Activated T-cell treated with anti-CD3 and anti-CD28 coated beads, Interleukin-2, amount 50 U/mL, for 48 hours (primary cell): ENCODE data around the gene DNMT3B.
"Not testable (repeated sequence)": the region's sequence is repeated elsewhere in the genome, so short reads cannot be mapped to it uniquely, and the experiment has no call there.

Source experiments
- DNase-seq, 2 experiments: peaks; one replicate each; pipeline ENCODE4 v3.0.0-alpha.2; 2020

Gene DNMT3B

DNA sequence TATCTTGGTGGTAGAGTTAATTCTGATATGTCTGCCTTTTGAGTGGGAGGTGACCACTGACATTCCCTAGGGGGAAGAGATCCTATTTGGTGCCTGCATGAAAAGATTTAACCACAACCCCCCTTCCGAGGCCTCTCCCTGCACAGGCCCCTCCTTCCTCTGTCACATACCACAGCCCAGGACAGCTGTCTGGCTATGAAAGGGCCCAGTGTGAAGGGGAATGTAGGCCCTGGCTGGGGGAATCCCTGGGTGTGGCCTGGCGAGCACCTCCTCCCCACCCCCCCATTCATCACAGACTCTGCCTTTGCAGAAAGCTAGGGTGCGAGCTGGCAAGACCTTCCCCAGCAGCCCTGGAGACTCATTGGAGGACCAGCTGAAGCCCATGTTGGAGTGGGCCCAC is 30.1 kb downstream of the DNMT3B start:
- peak; percentile 42 to 44 for DNase-seq

- no peak for DNase-seq
These were observed 30.7 kb downstream of the DNMT3B start for GRCh38 chr20:32792731-32793458.

DNA sequence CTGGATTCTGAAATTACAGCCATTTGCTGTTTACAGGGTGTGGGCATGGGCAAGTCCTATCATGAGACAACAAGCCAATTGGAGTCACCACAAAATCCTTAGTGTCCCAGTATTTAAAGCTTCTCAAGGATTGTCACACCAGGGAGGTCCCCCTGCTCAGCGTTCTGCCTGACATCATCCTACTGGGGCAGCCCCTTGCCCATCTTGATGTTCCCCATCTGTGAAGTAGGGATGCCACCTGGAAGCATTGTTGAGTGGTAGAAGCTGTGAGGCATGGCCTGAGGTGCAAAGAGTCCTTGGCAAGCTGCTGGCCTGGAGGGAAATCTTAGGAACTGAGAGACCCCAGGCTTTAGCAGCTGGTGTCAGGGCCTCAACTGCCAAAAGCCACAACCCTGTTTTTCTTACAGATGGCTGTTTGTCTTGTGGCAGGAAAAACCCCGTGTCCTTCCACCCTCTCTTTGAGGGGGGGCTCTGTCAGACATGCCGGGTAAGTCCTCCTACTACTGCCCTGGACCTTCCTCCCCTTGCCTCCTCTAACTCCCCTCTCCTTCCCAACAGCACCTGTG is 34.3 kb downstream of the DNMT3B start:
- no peak for DNase-seq

DNA sequence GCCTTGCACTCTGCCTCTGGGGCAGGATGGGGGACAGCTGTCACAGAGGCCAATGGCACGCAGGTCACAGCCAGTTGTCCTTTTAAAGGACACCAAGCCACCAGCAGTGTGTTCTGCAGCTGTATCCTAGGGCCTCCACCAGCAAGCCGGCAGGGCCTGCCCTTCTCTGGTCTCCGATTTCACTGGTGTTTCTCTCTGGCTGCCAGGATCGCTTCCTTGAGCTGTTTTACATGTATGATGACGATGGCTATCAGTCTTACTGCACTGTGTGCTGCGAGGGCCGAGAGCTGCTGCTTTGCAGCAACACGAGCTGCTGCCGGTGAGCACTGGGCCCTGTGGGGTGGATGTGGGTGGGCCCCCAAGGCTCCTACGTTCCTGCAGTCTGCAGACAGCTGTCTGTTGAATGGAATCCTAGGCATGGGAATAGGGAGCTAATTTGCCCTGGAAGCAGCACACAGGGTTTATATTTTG is 34.8 kb downstream of the DNMT3B start:
- DNase-seq, result no peak

DNA sequence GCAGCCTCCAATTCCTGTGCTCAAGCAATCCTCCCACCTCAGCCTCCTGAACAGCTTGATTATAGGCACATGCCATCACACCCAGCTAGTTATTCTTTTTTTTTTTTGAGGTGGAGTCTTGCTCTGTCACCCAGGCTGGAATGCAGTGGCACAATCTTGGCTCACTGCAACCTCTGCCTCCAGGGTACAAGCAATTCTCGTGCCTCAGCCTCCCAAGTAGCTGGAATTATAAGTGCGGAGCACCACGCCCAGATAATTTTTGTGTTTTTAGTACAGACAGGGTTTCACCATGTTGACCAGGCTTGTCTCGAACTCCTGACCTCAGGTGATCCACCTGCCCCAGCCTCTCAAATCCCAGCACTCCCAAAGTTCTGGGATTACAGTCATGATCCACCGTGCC is 35.4 kb downstream of the DNMT3B start:
- DNase-seq, result not testable (repeated sequence)

DNA sequence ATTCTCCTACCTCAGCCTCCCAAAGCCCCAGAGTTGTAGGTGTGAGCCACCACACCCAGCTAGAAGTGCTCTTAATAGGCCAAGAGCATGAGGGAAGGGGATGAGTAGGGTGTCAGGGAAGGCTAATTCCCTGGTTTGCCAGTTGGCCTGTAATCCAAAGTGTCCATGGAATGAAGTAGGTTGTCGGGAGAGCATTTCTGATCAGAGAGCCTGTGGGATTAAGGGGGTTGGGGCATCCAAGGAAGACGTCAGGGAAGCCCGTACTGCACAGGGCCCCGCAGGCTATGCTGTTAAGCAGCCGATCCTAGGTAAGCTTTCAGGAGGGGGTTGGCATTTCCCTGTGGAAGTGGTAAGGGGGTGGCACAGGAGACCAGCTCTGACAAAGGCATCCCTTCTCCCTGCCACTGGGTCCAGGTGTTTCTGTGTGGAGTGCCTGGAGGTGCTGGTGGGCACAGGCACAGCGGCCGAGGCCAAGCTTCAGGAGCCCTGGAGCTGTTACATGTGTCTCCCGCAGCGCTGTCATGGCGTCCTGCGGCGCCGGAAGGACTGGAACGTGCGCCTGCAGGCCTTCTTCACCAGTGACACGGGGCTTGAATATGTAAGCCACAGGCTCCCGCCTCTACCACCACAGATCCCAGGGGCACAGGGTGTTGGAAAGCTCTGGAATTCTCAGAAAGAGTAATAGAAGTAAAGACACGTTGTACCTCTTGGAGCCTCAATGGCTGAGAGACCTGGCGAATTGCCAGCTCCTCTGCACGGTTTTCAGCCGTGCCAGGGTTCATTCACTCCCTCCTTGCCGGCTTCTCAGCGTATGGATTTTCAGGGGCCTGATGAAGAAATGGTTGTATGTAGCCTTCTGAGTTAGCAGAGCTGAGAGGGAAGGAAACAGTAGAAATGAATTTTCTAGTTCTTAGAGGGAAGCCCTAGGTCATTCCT is 36.1 kb downstream of the DNMT3B start:
- no peak for DNase-seq

GRCh38 chr20:32803092-32803491 is 40.9 kb downstream of the DNMT3B start:
- DNase-seq, result no peak

DNA sequence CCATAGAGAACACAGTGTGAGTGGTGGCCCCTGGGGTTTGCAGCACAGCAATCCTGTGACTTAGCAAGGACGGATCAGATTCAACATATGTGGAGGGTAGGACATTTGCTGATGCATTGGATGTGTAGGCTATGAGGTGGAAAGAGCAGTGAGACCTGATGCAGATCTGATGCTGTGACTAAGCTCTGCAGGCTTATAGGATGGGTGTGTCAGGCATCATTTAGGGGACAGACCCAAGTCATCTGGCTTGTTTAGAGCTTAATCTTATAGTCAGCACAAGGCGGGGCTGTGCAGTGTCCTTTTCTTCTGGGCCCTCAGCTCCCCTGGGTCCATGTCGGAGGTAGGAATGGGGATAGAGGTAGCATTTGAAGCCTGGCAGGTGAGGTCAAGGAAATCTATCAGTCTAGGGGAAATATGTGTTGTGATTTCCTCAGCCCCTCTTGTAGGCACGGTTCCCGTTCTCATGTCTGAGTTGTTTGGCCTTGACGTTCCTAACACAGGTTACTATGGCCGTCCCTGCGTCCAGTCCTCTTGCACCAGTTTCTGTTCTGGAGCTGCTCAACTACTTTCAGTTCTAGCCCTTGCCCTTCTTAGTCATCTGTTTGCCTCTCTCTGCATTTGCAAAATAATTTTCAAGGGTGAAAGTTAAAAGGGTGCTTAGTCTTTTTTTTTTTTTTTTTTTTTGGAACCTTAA is 42.0 kb downstream of the DNMT3B start:
- no peak for DNase-seq

- DNase-seq, result no peak
These were observed 42.6 kb downstream of the DNMT3B start for GRCh38 chr20:32804817-32805216.

- DNase-seq, result no peak
These were observed 43.5 kb downstream of the DNMT3B start for GRCh38 chr20:32805721-32806120.

- no peak for DNase-seq
These were observed 44.2 kb downstream of the DNMT3B start for GRCh38 chr20:32806356-32806755.

DNA sequence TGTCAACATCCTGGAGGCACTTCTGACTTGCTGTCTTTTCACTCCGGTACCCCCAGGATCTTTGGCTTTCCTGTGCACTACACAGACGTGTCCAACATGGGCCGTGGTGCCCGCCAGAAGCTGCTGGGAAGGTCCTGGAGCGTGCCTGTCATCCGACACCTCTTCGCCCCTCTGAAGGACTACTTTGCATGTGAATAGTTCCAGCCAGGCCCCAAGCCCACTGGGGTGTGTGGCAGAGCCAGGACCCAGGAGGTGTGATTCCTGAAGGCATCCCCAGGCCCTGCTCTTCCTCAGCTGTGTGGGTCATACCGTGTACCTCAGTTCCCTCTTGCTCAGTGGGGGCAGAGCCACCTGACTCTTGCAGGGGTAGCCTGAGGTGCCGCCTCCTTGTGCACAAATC is 45.5 kb downstream of the DNMT3B start:
- no peak for DNase-seq

DNA sequence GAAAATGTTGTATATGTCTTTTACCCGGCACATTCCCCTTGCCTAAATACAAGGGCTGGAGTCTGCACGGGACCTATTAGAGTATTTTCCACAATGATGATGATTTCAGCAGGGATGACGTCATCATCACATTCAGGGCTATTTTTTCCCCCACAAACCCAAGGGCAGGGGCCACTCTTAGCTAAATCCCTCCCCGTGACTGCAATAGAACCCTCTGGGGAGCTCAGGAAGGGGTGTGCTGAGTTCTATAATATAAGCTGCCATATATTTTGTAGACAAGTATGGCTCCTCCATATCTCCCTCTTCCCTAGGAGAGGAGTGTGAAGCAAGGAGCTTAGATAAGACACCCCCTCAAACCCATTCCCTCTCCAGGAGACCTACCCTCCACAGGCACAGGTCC is 46.3 kb downstream of the DNMT3B start:
- no peak for DNase-seq

DNA sequence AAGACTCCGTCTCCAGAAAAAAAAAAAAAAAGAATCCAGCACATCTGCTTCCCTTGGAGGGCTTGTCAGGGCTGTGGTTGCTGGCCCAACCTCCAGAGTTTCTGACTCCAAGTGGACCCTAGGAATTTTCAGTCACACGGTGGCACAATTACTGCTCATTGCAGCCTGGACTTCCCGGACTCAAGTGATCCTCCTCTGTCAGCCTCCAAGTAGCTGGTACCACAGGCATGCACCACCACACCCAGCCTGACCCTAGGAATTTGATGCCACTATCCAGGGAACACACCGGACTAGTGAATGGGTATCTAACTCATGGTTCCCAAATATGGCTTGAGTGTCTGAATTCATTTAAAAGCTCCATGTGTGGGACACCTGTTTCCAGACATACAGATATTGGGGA is 47.7 kb downstream of the DNMT3B start:
- DNase-seq, result no peak

GRCh38 chr20:32810941-32811340 is 48.8 kb downstream of the DNMT3B start:
- no peak for DNase-seq

DNA sequence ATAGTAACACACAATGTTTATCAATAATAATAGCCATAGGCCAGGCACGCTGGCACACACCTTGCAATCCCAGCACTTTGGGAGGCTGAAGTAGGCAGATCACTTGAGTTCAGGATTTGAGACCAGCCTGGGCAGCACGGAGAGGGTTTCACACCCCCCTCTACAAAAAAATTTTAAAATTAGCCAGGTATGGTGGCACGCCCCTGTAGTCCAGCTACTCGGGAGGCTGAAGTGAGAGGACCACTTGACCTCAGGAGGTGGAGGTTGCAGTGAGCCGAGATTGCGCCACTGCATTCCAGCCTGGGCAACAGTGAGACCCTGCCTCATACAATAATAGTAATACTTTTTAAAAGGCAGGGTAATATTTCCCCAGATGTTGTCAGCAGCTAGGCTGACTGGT is 49.7 kb downstream of the DNMT3B start:
- no peak for DNase-seq

DNA sequence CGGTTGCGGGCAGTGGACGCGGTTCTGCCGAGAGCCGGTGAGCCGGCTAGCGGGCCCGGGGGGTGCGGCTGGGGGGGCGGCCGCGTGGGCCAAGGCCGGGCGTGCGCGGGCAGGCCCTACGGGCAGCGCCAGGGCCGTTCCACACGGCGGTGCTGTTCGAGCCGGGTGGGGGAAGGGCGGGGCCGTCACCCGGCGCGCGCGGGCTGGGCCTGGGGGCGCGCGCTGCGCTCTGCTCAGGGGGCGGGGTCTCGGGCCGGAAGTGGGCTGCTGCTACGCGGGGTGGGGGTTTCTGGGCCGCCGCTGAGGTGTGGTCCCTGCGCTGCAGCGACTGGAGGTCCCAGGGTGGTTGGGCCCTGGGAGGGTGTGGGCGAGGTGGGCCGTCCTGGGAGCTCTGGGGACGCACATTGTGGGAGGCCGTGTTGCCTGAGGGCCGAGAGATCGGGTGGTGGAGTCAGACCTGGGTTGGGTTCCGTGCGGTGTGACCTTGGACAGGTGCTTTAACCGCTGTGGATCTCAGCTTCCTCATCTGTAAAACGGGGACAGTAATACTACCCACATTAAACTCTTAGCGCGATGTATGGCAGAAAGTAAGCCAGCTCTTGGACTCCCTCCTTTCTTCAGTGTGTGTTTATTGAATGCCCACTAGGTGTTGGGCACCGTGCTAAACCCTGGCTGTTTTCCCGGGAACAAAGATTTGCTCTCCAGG is 58.0 kb downstream of the DNMT3B start:
- DNase-seq, result no peak

DNA sequence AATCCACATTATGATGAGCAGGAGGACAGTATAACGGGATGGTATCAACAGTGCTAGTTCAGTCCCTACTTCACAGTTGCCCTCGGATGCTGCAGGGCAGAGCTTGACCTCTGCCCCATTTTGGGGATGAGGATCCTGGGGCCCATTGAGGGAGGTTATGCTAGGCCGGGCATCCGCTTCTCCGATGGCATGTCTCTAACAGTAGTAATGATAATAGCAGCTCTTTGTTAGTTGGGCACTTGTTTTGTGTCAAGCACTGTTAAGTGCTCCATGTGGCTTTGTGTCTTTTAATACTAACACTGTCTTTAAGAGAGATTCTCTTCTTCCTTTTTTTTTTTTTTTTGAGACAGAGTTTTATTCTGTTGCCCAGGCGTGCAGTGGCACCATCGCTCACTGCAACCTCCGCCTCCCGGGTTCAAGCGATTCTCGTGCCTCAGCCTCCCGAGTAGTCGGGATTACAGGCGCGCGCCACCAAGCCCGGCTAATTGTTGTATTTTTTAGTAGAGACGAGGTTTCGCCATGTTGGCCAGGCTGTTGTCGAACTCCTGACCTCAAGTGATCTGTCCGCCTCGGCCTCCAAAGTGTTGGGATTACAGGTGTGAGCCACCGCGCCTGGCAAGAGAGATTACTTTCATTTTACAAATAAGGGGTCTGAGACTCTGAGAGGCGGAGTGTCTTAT is 58.7 kb downstream of the DNMT3B start:
- DNase-seq, result no peak

- no peak for DNase-seq
These were observed 60.0 kb downstream of the DNMT3B start for GRCh38 chr20:32822225-32822624.

DNA sequence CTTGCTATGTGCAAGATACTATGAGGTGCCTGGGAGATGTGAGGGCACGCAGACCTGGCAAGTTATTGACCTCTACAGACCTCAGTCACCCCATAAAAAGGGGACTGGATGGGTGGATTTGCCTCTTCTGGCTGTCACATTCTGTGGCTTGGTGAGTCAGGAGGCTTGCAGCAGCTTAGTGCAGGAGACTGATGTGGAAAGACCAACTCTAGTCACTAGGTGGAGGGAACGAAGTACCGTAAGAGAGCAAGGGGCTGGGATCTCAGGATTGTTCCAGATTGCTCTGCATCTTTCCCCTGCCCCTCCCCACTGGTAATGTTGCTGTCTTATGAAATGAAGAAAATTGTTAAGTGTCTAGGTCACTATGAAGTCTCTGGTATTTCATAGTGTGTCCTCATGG is 60.9 kb downstream of the DNMT3B start:
- peak; percentile 45 to 51 for DNase-seq

DNA sequence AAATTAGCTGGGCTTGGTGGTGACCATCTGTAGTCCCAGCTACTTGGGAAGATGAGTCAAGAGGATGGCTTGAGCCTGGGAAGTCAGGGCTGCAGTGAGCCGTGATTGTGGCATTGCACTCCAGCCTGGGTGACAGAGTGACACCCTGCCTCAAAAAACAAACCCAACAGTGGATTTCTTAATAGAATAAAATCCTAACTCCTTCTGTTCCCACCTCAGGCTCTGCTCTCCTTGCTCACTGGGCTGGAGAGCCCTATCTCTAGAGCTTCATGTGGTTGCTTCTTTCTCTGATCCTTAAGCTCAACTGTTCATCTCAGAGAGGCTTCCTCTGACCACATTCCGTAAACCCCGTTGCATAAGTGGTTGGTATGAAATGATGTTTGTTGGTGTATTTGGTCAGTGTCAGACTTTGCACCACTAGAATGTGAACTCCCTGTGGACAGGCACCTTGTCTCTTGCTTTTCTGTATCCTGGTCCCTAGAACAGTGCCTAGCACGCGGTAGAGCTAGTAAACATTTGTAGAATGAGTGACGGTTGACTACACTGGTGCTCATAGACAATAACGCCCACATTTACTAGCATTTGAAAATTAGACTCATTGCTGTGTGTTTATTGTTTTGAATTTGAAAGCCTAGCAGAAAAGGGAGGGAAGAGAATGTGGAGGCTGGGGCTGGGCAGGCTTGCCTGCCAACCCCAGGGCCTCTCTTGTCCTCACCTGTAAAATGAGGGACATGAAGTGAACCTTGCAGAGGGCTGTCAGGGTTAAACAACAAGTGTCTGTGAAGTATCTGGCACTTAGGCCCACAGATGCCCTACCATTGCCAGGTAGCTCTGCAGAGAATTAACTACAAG is 61.8 kb downstream of the DNMT3B start:
- DNase-seq, result no peak
